GM19324 (cell line): ENCODE measurements around the gene CDKN2AIP.
A peak's percentile ranks its signal among the peaks of the same experiment; 100 is the strongest.

Source experiments
- ATAC-seq: cut with Tn5 transposase; IDR thresholded peaks from one replicate; pipeline ENCODE4 v1.9.1; 2021; ENCODE audit warnings: mild to moderate bottlenecking, moderate library complexity; ENCODE audit not compliant: unreplicated experiment, low FRiP score

CDKN2AIP gene

GRCh38 chr4:183444214-183445096 is at the start of gene CDKN2AIP:
TSS of gene CDKN2AIP (plus strand) at chr4:183444636. CDS start at chr4:183444798, 162 bp downstream.
- peak; percentile 92 for ATAC-seq

GRCh38 chr4:183395395-183395794 is 49.0 kb upstream of the CDKN2AIP start:
- no peak for ATAC-seq

- no peak for ATAC-seq
These were observed 48.2 kb upstream of the CDKN2AIP start for GRCh38 chr4:183396227-183396637.

GRCh38 chr4:183397741-183398297 is 46.6 kb upstream of the CDKN2AIP start:
- no peak for ATAC-seq

GRCh38 chr4:183398298-183399125 is 45.9 kb upstream of the CDKN2AIP start:
- peak; percentile 95 for ATAC-seq

GRCh38 chr4:183399126-183399522 is 45.3 kb upstream of the CDKN2AIP start:
- ATAC-seq, result no peak

GRCh38 chr4:183399616-183400015 is 44.8 kb upstream of the CDKN2AIP start:
- no peak for ATAC-seq

GRCh38 chr4:183400035-183400434 is 44.4 kb upstream of the CDKN2AIP start:
- no peak for ATAC-seq

GRCh38 chr4:183401473-183401872 is 43.0 kb upstream of the CDKN2AIP start:
- no peak for ATAC-seq

- no peak for ATAC-seq
These were observed 41.7 kb upstream of the CDKN2AIP start for GRCh38 chr4:183402771-183403170.

- ATAC-seq, result no peak
These were observed 41.0 kb upstream of the CDKN2AIP start for GRCh38 chr4:183403486-183403885.

- ATAC-seq, result no peak
These were observed 40.5 kb upstream of the CDKN2AIP start for GRCh38 chr4:183403961-183404360.

- no peak for ATAC-seq
These were observed 39.1 kb upstream of the CDKN2AIP start for GRCh38 chr4:183405303-183405702.

- peak; percentile 95 for ATAC-seq
These were observed 37.3 kb upstream of the CDKN2AIP start for GRCh38 chr4:183407128-183407585.

- no peak for ATAC-seq
These were observed 36.6 kb upstream of the CDKN2AIP start for GRCh38 chr4:183407635-183408464.

GRCh38 chr4:183408796-183409195 is 35.6 kb upstream of the CDKN2AIP start:
- ATAC-seq, result no peak

GRCh38 chr4:183409483-183409882 is 35.0 kb upstream of the CDKN2AIP start:
- no peak for ATAC-seq

GRCh38 chr4:183409934-183410333 is 34.5 kb upstream of the CDKN2AIP start:
- no peak for ATAC-seq

- ATAC-seq, result no peak
These were observed 33.1 kb upstream of the CDKN2AIP start for GRCh38 chr4:183411291-183411861.

GRCh38 chr4:183412821-183413220 is 31.6 kb upstream of the CDKN2AIP start:
- no peak for ATAC-seq
